Measurements from ENCODE around the gene SLC45A2.

DNA sequence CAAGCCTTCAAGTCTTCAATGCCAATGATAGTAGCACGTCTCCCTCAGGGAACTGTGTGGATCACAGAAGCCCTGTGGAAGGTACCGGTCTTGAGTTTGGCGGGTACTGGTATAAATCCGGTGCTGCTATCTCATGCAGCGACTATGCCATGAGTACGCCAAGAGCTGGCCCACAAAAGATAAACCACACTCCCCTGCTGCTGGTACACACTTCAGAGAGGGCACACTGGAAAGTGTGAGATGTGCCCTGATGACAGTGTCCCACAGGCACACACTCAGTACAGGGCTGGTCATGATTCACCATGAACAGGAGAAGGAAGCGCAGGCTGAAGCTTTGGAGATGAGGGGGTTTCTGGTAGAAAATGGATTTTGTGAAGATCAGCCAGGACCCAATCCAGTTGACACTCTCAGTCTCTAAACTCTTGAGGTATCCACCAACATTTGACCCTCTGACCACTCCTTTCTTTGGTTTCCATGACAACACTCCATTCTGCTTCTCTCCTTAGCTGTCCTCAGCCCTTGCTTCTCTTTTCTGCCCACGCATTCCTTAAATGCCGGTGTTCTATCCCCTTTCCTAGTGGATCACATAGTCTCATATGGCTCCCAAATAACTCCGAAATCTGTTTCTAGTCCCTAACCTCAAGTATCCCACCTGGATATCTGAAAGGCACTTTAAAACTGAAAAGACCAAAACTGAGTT is 18.3 kb upstream of the SLC45A2 start:
- TF ChIP-seq POLR2A (IDR thresholded peaks at IDR 0.05) (no peak), POLR2AphosphoS5 (IDR thresholded peaks at IDR 0.05; ENCODE audit: insufficient read depth in 1 of 2, low read depth in 1 of 2) (no peak), CTCF (IDR thresholded peaks at IDR 0.05) (no peak)
